Activated naive CD8-positive, alpha-beta T cell treated with anti-CD3 and anti-CD28 coated beads, Interleukin-2, amount 10 ng/mL, durations not matched to agents 7 days and 5 days (primary cell): ENCODE results near the gene SLC16A3. TPM values are rescaled to one million over a fixed set of nuclear protein-coding genes. Genes with fewer than 3 reads are reported as not detected.

Experiments used
- ATAC-seq: fragments of 150-1000 bp; cut with Tn5 transposase; one replicate; pipeline ENCODE4 v1.10.0; 2021; ENCODE audit warnings: low read depth, moderate library complexity
- POLR2A ChIA-PET: fragments of 350-600 bp; sonication (Branson Sonifier 250); formaldehyde crosslinking; loops from one replicate; lab custom pipeline; 2021; ENCODE audit warnings: antibody characterized with exemption; lab: Charles Lee
- DNase-seq: peaks from one replicate; pipeline ENCODE4 v3.0.0; 2021
- H3K27ac Mint-ChIP-seq: one replicate; pipeline ENCODE4 v1.8.0; 2022; ENCODE audit warnings: mild to moderate bottlenecking, mixed read lengths
- H3K27me3 Mint-ChIP-seq: one replicate; pipeline ENCODE4 v1.8.0; 2022; ENCODE audit warnings: mild to moderate bottlenecking, moderate library complexity, mixed read lengths
- H3K36me3 Mint-ChIP-seq: one replicate; pipeline ENCODE4 v1.8.0; 2021; ENCODE audit warnings: mild to moderate bottlenecking, mixed read lengths
- H3K4me1 Mint-ChIP-seq: one replicate; pipeline ENCODE4 v1.8.0; 2021; ENCODE audit warnings: mixed read lengths
- H3K4me3 Mint-ChIP-seq: one replicate; pipeline ENCODE4 v1.8.0; 2022; ENCODE audit warnings: mild to moderate bottlenecking, moderate library complexity, mixed read lengths
- H3K9me3 Mint-ChIP-seq: one replicate; pipeline ENCODE4 v1.8.0; 2021; ENCODE audit warnings: mixed read lengths
- total RNA-seq, 2 experiments: library from RNA; stranded (reverse); gene quantifications; one replicate each; pipeline ENCODE4 v1.2.3, GENCODE V29; 2021

The SLC16A3 gene
- total RNA-seq, 2 experiments from 2014 or later = 195 to 211 TPM

DNA sequence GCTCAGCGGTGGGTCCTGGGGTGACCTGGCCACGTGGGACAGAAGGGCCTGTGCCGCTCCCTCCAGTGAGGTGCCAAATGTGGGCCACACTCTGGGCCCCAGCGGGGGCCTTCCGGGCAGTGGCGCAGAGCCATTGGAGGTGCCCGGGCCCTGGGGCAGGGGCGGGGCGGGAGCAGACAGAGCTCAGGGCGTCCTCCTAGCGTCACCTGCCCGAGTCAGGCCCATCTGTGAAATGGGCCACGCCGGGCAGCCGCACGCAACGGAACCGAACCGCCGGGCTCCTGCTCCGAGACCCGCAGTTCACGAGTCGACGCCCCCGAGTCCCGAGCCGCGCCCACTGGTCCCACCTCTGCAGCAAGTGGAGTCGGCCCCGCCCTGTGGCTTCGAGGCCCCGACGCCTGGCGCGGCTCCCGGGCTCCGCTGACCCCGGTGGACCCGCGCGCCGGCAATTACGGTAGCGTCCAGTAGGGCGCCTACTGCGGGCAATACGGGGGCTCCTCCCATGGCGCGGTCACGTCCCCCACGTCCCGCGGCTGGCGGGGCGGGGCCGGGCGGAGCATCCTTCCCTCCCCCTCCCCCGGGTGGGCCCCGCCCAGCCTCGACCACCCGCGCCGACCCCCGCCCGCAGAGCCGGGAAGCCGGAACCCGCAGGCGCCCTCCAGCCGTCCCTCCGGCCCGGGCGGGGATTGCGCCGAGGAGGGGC, 1.9 kb downstream of the SLC16A3 start:
- DNase-seq (peak; percentile 86), ATAC-seq (peak; percentile 37)
- Mint-ChIP-seq H3K4me1 (peaks cover 11% of the 10 kb centered on the region), H3K9me3 (no peaks in the 10 kb centered on the region), H3K27ac (peak overlapping the region; percentile 88), H3K27me3 (no peaks in the 10 kb centered on the region), H3K4me3 (peak overlapping the region; percentile 97), H3K36me3 (peaks cover 3% of the 10 kb centered on the region)
- POLR2A ChIA-PET = interaction anchor here (1.2 to 4.5 kb wide), 6 partner anchors 7 to 67 kb away, joined by 3 to 51 read pairs (median 16); no protein-coding TSS in a partner anchor

DNA sequence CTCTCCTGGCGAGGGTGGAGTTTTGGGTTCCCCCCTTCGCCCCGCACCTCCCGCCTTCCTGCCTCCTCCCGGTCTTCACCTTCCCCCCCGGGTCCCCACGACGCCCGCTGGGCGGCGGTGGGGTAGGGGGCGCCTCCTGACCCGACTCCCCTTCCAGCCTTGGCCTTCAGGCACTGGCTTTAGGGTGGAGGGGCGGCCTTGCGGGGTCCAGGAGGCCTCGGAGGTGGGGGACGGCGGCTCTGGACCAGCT, 2.4 kb downstream of the SLC16A3 start:
- no peak overlapping the region for H3K27ac Mint-ChIP-seq
- POLR2A ChIA-PET = interaction anchor here (4.0 to 4.5 kb wide), 2 partner anchors 26 to 31 kb away, joined by 27 to 51 read pairs; no protein-coding TSS in a partner anchor
- H3K27me3 Mint-ChIP-seq = no peaks in the 10 kb centered on the region
- DNase-seq (no peak), ATAC-seq (no peak)
- H3K4me3 Mint-ChIP-seq = peak overlapping the region; percentile 47
- peaks cover 3% of the 10 kb centered on the region for H3K36me3 Mint-ChIP-seq
- no peaks in the 10 kb centered on the region for H3K9me3 Mint-ChIP-seq
- peaks cover 11% of the 10 kb centered on the region for H3K4me1 Mint-ChIP-seq

DNA sequence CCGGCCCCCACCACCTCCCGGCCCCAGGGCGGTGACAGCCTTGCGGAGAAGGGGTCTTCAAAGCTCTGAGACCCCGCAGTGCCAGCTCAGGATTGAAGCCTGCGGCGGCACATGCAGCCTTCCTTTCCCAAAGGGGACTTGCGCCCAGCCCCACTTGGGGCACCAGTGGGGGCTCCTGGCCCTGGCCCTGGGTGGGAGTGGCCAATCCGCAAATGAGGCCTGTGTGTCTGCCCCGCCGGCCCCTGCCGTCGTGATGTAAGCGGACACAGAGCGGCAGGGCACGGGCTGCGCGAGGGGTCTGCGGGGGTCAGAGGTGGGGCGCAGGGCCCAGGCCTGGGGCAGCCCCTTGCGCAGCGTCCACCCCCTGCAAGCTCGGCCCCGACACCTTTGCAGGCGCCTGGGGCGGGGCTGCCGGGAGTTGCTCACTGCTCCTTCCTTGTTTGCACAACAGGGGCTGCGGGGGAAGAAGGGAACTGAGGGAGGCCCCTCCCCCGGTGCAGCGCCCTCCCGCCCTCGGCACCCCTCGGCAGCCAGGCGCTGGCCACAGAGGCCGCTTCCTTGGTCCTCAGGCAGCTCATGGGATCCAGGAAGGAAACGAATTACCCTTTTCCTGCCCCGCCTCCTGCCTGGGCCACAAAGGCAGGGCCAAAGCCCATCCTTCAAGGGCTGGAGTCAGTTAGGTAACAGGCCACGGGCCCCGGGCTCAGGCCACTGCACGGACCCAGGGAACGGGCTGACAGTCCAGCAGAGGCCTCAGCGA, 2.9 kb downstream of the SLC16A3 start:
- Mint-ChIP-seq H3K9me3 (no peaks in the 10 kb centered on the region), H3K27ac (no peak overlapping the region), H3K27me3 (no peaks in the 10 kb centered on the region), H3K36me3 (peaks cover 4% of the 10 kb centered on the region), H3K4me3 (peak overlapping the region; percentile 47), H3K4me1 (peaks cover 11% of the 10 kb centered on the region)
- POLR2A ChIA-PET = interaction anchor here (4.0 to 4.5 kb wide), 2 partner anchors 26 to 32 kb away, joined by 27 to 51 read pairs; no protein-coding TSS in a partner anchor
- no peak for ATAC-seq
- no peak for DNase-seq

DNA sequence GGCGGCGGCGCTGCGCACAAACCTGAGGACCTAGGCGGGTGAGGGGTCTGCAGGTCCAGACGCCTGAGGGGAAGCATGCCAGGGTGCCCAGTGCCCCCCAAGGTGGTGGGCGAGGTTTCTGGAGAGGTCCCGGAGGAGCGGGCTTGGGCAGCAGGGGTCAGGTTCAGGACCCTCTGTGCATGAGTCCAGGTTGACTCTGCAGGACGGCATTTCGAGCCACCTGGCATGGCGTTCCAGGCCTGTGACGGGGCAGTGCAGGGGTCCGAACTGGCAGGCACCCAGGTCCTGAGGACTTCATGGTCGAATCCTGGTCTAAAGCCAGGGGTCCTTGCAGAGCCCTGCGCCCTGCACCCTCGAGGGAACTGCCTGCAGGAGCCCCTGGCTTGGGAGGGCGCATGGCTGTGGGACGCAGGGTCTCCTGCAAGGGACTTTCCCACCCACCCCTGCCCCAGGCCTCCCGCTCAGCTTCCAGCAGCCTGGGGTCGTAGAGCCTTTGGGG, 3.5 kb downstream of the SLC16A3 start:
- ATAC-seq = no peak
- no peak overlapping the region for H3K27ac Mint-ChIP-seq
- H3K4me3 Mint-ChIP-seq = no peak overlapping the region
- no peaks in the 10 kb centered on the region for H3K9me3 Mint-ChIP-seq
- peaks cover 5% of the 10 kb centered on the region for H3K36me3 Mint-ChIP-seq
- DNase-seq = no peak
- peaks cover 9% of the 10 kb centered on the region for H3K4me1 Mint-ChIP-seq
- POLR2A ChIA-PET = interaction anchor here (4.5 kb wide), 1 partner anchor 32 kb away, joined by 51 read pairs; no protein-coding TSS in a partner anchor
- H3K27me3 Mint-ChIP-seq = no peaks in the 10 kb centered on the region

DNA sequence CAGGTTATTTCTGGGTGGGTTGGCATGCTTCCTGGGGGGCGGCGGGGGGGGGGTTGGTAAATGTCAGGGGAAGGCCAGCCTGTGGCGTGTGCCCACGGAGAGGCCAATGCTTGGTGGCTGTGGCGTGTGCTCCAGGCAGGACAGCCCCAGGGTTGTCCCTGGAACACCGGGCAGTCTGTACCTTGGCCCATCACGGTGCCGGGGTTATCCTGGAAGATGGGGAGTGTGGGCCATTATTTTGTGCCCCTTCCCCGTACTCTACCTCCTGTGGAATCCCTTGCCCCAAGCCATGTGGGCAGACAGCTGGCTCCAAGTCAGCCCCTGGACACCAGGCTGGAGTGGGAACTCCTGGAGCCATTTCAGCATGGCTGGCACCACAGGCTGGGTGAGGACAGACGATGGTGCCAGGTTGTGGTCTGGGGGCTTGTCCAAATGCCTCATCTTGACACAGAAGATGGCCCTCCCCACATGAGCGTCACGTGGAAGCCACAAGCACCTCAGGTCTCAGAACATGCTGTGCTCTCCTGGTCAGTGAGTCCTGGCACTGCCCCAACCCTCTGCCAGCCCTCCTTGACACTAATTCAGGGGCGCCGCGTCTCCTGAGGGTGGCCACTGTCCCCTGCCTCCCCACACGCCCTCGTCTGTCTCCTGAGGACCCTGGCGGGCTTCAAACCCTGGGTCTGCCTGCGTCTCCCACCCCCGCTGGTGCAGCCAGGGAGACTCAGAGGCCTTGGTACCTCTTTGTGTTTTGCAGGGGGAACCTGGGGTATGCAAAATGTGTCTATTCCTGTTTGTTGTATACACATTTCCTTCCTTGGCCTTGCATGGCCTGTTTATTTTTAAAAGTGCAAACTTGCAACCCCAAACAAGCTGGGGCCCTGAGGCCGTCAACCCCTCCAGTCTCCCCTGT, 4.3 kb downstream of the SLC16A3 start:
- DNase-seq (no peak), ATAC-seq (no peak)
- H3K27me3 Mint-ChIP-seq = no peaks in the 10 kb centered on the region
- peaks cover 10% of the 10 kb centered on the region for H3K4me1 Mint-ChIP-seq
- POLR2A ChIA-PET = no interaction called here
- H3K36me3 Mint-ChIP-seq = peaks cover 8% of the 10 kb centered on the region
- H3K9me3 Mint-ChIP-seq = no peaks in the 10 kb centered on the region
- peak overlapping the region; percentile 39 for H3K4me3 Mint-ChIP-seq
- peak overlapping the region; percentile 65 for H3K27ac Mint-ChIP-seq

DNA sequence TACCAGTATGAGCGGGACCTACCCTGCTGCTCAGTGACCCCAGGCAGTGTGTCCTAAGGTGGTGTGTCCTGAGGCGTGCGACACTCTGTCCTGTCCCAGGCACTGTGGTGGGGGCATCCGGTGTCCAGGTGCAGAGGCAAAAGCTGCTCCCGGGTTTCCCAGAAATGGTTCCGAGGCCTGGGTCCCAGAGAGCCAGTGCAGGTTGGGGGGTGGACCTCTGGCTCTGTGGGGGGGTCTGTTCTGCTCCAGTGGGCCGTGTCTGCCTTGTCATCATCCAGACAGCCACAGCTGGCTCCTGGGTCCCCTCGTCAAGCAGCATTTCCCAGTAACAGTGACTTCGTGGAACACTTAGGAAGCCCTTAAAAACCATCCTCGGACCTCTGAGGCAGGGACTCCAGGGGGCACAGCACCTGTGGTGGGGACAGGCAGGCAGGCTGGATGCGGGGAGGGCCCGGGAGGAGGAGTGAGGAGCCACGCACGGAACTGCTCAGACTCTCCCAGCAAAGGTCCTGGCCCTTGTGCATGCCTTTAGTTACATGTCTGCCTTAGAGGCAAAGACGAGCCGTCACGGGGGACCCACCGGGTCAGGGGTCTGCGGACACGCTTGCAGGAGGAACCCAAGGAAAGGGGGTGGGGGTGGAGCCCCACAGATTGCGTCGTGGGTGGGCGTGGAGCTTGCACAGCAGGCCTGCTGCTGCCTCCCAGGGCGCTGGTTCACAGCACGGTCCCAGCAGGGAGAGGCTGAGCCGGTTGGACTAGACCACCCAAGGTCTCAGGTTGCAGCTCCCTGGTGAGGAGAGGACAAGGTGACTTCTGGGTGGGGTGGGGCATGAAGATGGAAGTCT, 5.6 kb downstream of the SLC16A3 start:
- Mint-ChIP-seq H3K4me1 (peaks cover 19% of the 10 kb centered on the region), H3K36me3 (peaks cover 8% of the 10 kb centered on the region), H3K9me3 (no peaks in the 10 kb centered on the region), H3K4me3 (peak overlapping the region; percentile 10), H3K27ac (peak overlapping the region; percentile 48), H3K27me3 (no peaks in the 10 kb centered on the region)
- ATAC-seq (no peak), DNase-seq (no peak)
- POLR2A ChIA-PET = interaction anchor here (0.9 to 2.4 kb wide), 4 partner anchors 58 to 197 kb away, joined by 3 to 13 read pairs (median 8); partner anchors contain the start of gene DCXR

DNA sequence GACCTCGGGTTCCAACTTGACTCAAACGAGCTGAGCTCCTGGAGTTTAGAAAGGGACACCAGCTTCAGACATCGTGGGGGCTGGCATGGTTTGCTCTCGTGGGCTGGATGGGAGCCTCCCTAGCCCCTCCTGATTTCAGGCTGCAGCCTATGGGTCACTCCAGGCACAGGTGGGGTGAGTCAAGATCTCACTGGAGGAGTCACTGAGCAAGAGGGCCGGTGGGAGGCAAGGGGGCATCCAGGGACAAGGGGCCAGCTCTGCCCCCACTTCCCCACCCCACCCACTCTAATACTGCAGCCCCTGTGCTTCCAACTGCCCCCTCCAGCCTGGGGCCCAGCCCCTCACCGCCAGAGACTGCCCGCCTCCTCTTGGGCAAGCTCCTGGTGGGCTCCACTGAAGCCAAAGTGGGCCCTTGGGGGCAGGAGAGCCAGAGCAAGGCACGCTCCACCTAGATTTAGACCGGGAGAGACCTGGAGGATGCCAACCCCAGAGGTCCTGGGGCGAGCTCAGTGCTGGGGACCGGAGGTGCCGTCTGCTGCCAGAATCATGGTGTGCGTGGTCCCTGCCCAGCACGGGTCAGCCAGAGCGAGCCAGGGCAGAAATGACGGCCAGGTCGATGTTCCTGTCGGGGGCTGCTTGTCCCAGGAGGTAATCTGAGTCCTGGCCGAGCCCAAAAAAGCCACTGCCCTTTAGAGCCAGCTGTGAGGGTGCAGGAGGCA, 6.4 kb downstream of the SLC16A3 start:
- Mint-ChIP-seq H3K9me3 (no peaks in the 10 kb centered on the region), H3K36me3 (peaks cover 5% of the 10 kb centered on the region), H3K4me1 (peaks cover 22% of the 10 kb centered on the region), H3K27ac (peak overlapping the region; percentile 30), H3K27me3 (no peaks in the 10 kb centered on the region), H3K4me3 (peak overlapping the region; percentile 10)
- ATAC-seq = no peak
- DNase-seq = no peak
- POLR2A ChIA-PET = interaction anchor here (0.9 to 2.4 kb wide), 5 partner anchors 57 to 198 kb away, joined by 3 to 13 read pairs (median 8); partner anchors contain the start of genes CD7 and DCXR

DNA sequence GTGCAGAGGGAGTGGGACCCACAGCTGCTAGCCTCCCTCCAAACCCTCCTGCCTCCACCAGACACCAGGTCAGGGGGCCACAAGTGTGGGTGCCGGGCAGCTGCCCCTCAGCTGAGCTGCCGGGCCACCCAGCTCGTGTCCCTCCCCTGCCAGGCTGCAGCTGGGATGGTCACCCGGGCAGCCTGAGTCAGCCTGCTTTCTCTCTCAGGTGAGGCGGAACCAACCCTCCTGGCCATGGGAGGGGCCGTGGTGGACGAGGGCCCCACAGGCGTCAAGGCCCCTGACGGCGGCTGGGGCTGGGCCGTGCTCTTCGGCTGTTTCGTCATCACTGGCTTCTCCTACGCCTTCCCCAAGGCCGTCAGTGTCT, 6.9 kb downstream of the SLC16A3 start:
- ATAC-seq (no peak), DNase-seq (no peak)
- Mint-ChIP-seq H3K27ac (no peak overlapping the region), H3K36me3 (peaks cover 5% of the 10 kb centered on the region), H3K4me3 (no peak overlapping the region), H3K4me1 (peaks cover 25% of the 10 kb centered on the region), H3K9me3 (no peaks in the 10 kb centered on the region), H3K27me3 (no peaks in the 10 kb centered on the region)
- POLR2A ChIA-PET = interaction anchor here (0.6 to 2.4 kb wide), 6 partner anchors 20 to 524 kb away, joined by 3 to 13 read pairs (median 7); partner anchors contain the start of genes CD7 and DCXR

DNA sequence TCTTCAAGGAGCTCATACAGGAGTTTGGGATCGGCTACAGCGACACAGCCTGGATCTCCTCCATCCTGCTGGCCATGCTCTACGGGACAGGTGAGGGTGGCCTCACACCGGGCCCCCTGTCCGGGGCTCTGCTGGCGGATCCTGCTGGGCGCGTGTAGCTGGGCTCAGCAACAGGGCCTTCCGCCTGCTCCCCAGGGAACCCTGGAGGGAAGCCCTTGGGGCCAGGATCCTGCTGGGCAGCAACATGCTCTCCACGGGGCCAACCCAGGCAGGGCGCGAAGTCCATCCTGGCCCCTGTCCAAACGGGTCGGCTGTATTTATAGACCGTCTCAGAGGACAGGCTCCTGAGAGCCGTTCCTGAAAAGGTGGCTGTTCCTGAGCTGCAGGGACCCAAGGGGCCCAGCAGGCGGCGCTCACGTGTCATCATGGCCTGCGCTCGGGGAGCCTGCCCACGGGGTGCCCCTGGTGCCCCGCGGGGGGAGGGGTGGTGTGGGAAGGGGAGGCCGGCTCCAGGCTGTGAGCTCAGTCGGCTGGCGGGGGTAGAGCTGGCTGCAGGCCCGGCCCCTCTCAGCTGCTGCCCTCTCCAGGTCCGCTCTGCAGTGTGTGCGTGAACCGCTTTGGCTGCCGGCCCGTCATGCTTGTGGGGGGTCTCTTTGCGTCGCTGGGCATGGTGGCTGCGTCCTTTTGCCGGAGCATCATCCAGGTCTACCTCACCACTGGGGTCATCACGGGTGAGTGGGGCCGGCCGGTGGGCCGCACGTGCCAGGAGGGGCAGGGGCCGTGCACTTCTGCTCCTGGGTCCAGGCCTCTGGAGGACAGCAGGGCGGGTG, 7.5 kb downstream of the SLC16A3 start:
- peak; percentile 81 for DNase-seq
- Mint-ChIP-seq H3K4me3 (no peak overlapping the region), H3K27me3 (no peaks in the 10 kb centered on the region), H3K36me3 (peaks cover 5% of the 10 kb centered on the region), H3K27ac (no peak overlapping the region), H3K9me3 (no peaks in the 10 kb centered on the region), H3K4me1 (peaks cover 26% of the 10 kb centered on the region)
- POLR2A ChIA-PET = interaction anchor here (0.6 to 2.4 kb wide), 8 partner anchors 20 to 525 kb away, joined by 3 to 13 read pairs (median 5); partner anchors contain the start of gene CD7
- ATAC-seq = no peak

DNA sequence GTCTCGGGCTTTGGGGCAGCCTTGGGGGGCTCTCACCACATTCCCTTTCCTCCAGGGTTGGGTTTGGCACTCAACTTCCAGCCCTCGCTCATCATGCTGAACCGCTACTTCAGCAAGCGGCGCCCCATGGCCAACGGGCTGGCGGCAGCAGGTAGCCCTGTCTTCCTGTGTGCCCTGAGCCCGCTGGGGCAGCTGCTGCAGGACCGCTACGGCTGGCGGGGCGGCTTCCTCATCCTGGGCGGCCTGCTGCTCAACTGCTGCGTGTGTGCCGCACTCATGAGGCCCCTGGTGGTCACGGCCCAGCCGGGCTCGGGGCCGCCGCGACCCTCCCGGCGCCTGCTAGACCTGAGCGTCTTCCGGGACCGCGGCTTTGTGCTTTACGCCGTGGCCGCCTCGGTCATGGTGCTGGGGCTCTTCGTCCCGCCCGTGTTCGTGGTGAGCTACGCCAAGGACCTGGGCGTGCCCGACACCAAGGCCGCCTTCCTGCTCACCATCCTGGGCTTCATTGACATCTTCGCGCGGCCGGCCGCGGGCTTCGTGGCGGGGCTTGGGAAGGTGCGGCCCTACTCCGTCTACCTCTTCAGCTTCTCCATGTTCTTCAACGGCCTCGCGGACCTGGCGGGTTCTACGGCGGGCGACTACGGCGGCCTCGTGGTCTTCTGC, 8.4 kb downstream of the SLC16A3 start:
- peak overlapping the region; percentile 45 for H3K27ac Mint-ChIP-seq
- ATAC-seq (no peak), DNase-seq (no peak)
- H3K36me3 Mint-ChIP-seq = peaks cover 5% of the 10 kb centered on the region
- H3K27me3 Mint-ChIP-seq = no peaks in the 10 kb centered on the region
- peaks cover 30% of the 10 kb centered on the region for H3K4me1 Mint-ChIP-seq
- POLR2A ChIA-PET = interaction anchor here (1.2 to 2.4 kb wide), 5 partner anchors 8 to 61 kb away, joined by 3 to 13 read pairs (median 5); partner anchors contain the start of gene SLC16A3
- peak overlapping the region; percentile 42 for H3K4me3 Mint-ChIP-seq
- H3K9me3 Mint-ChIP-seq = no peaks in the 10 kb centered on the region
